K562 (cell line): ENCODE data around the gene ELMO1. TPM values are rescaled to one million over a fixed set of nuclear protein-coding genes. Genes with fewer than 3 reads are reported as not detected.

Source experiments
- ATAC-seq: fragments of 200-7000 bp; cut with Tn5 transposase; 3 replicates; pipeline ENCODE4 v1.9.1; 2020; ENCODE audit warnings: moderate library complexity
- BruUV-seq: library from RNA; stranded (reverse); fragments of 400-500 nt; replicated peaks from 2 replicates; lab custom pipeline; 2021; lab: Mats Ljungman, UMichigan
- CTCF ChIA-PET: fragments of 300-600 bp; formaldehyde crosslinking; extraction: SDS; loops from one replicate; lab custom pipeline; 2021; ENCODE audit warnings: low intra/inter-chr PET ratio; lab: Yijun Ruan, JAX
- POLR2A ChIA-PET: fragments of 300-600, 350-650 bp; sonication (Branson Sonifier 250); formaldehyde crosslinking; extraction: SDS; loops from one replicate; lab custom pipeline; 2021; ENCODE audit warnings: antibody characterized with exemption, inconsistent platforms; lab: Yijun Ruan, JAX
- DNase-seq, 4 experiments: peaks; one replicate each; pipeline versions ENCODE4 v3.0.0 to v3.0.0-alpha.2; 2011 to 2018; ENCODE audit warnings: low spot score in 3 of 4, mixed read lengths in 3 of 4; ENCODE audit errors: extremely low read depth in 1 of 4
- FAIRE-seq: peaks from 2 replicates; lab custom pipeline; 2011; peaks lifted over from hg19 to GRCh38; lab: Jason Lieb, UNC
- H2AFZ ChIP-seq: 2 replicates; pipeline ENCODE4 v1.6.0; 2011; ENCODE audit warnings: low read depth, low read length, control low read depth, inconsistent platforms
- H3K27ac ChIP-seq: fragments of 200-600 bp; 3 replicates; pipeline ENCODE4 v1.8.0; 2011; ENCODE audit warnings: low read depth, mild to moderate bottlenecking, control low read depth, inconsistent platforms, low read length, moderate library complexity, mixed read lengths; ENCODE audit errors: extremely low read depth
- H3K27me3 ChIP-seq, 2 experiments: fragments of 300-600 bp in 1 of 2; 2 replicates in 1 of 2; 3 replicates in 1 of 2; pipeline versions ENCODE4 v1.6.0 to v1.8.0; 2011; ENCODE audit warnings: inconsistent platforms in 2 of 2, low read length in 2 of 2, mild to moderate bottlenecking in 1 of 2, mixed read lengths in 1 of 2, moderate library complexity in 1 of 2; ENCODE audit not compliant: control insufficient read depth in 2 of 2, insufficient read depth in 2 of 2
- H3K36me3 ChIP-seq: fragments of 300-600 bp; 3 replicates; pipeline ENCODE4 v1.8.0; 2011; ENCODE audit warnings: mild to moderate bottlenecking, low read length, inconsistent platforms; ENCODE audit not compliant: control insufficient read depth, insufficient read depth
- H3K4me1 ChIP-seq, 2 experiments: fragments of 200-600 bp in 1 of 2; replicated peaks in 1 of 2; 2 replicates in 1 of 2; 3 replicates in 1 of 2; pipeline versions ENCODE4 v1.5.1 to v1.8.0; 2011; ENCODE audit warnings: inconsistent platforms in 2 of 2, low read length in 2 of 2, mild to moderate bottlenecking in 1 of 2, mixed read lengths in 1 of 2, moderate library complexity in 1 of 2; ENCODE audit not compliant: control insufficient read depth in 2 of 2, insufficient read depth in 2 of 2
- H3K4me2 ChIP-seq: 2 replicates; pipeline ENCODE4 v1.6.1; 2011; ENCODE audit warnings: low read length, control low read depth, inconsistent platforms, mixed read lengths; ENCODE audit not compliant: insufficient read depth
- H3K4me3 ChIP-seq: fragments of 200-600 bp; sonication (generic), shearing (Covaris generic); 2 replicates; pipeline ENCODE4 v1.5.1; 2016; ENCODE audit warnings: control low read depth, inconsistent platforms
- H3K79me2 ChIP-seq: fragments of 200-600 bp; 3 replicates; pipeline ENCODE4 v1.8.0; 2011; ENCODE audit warnings: low read length, inconsistent platforms; ENCODE audit not compliant: control insufficient read depth, insufficient read depth
- H3K9ac ChIP-seq, 2 experiments: 2 replicates each; pipeline versions ENCODE4 v1.6.0 to v1.6.1; 2011; ENCODE audit warnings: low read depth in 2 of 2, low read length in 2 of 2, control low read depth in 1 of 2, inconsistent platforms in 1 of 2, mild to moderate bottlenecking in 1 of 2, mixed read lengths in 1 of 2; ENCODE audit not compliant: insufficient read depth in 1 of 2
- H3K9me1 ChIP-seq: one replicate; pipeline ENCODE4 v1.6.0; 2011; ENCODE audit warnings: inconsistent platforms, mild to moderate bottlenecking, low read length, moderate library complexity; ENCODE audit not compliant: control insufficient read depth, insufficient read depth
- H3K9me3 ChIP-seq: replicated peaks from 2 replicates; pipeline ENCODE4 v1.5.1; 2011; ENCODE audit warnings: low read depth, low read length, inconsistent platforms; ENCODE audit not compliant: control insufficient read depth, insufficient read depth
- H4K20me1 ChIP-seq: replicated peaks from 2 replicates; pipeline ENCODE4 v1.6.1; 2011; ENCODE audit warnings: low read length, inconsistent platforms, mixed read lengths; ENCODE audit not compliant: control insufficient read depth, insufficient read depth
- BDP1 ChIP-seq: IDR thresholded peaks from 3 replicates; pipeline ENCODE4 v1.6.1; 2011; ENCODE audit not compliant: insufficient read length, insufficient read depth
- CREB3L1 ChIP-seq: fragments of 450-650 bp; IDR thresholded peaks from 2 replicates; pipeline ENCODE4 v1.6.1; 2014; ENCODE audit warnings: low read depth, mild to moderate bottlenecking, moderate library complexity, borderline replicate concordance
- ESRRA ChIP-seq: fragments of 450-650 bp; IDR thresholded peaks from 2 replicates; pipeline ENCODE4 v1.6.1; 2014; ENCODE audit warnings: low read depth, mild to moderate bottlenecking, moderate library complexity, borderline replicate concordance
- FOSL1 ChIP-seq: fragments of 200-800 bp; sonication (Bioruptor generic); conservative IDR thresholded peaks from 2 replicates; pipeline ENCODE4 v1.6.1; 2016; ENCODE audit warnings: missing genetic modification characterization, missing compliant biosample characterization
- MAFG ChIP-seq: fragments of 450-650 bp; conservative IDR thresholded peaks from 2 replicates; pipeline ENCODE4 v1.6.1; 2016; ENCODE audit warnings: missing genetic modification characterization, missing compliant biosample characterization
- MXD1 ChIP-seq: fragments of 250-450 bp; sonication (Bioruptor Pico); IDR thresholded peaks from 2 replicates; pipeline ENCODE4 v1.8.0; 2021; ENCODE audit warnings: borderline replicate concordance, mild to moderate bottlenecking, moderate library complexity; ENCODE audit not compliant: poor library complexity, severe bottlenecking
- NFE2 ChIP-seq: IDR thresholded peaks from 2 replicates; pipeline ENCODE4 v1.6.1; 2014; ENCODE audit warnings: antibody characterized with exemption, low read depth
- RBM25 ChIP-seq: fragments of 200-400 bp; formaldehyde crosslinking; IDR thresholded peaks from 2 replicates; pipeline ENCODE4 v1.6.1; 2018; ENCODE audit warnings: low read length, low read depth, moderate library complexity; ENCODE audit not compliant: severe bottlenecking
- RBM34 ChIP-seq: fragments of 200-400 bp; formaldehyde crosslinking; IDR thresholded peaks from 2 replicates; pipeline ENCODE4 v1.6.1; 2018; ENCODE audit warnings: low read length, borderline replicate concordance; ENCODE audit not compliant: insufficient read depth
- TBL1XR1 ChIP-seq, 2 experiments: IDR thresholded peaks; 2 replicates each; pipeline ENCODE4 v1.6.1; 2012; ENCODE audit warnings: improper control_type of control experiment in 2 of 2, low read length in 2 of 2, mild to moderate bottlenecking in 1 of 2
- ZC3H8 ChIP-seq: fragments of 450-650 bp; IDR thresholded peaks from 2 replicates; pipeline ENCODE4 v1.6.1; 2017
- WGBS: fragments of 100-300 bp; shearing (Covaris generic); methylation state at CpG from one replicate; pipeline ENCODE4 v1.1.6; 2016; ENCODE audit warnings: low coverage, mixed read lengths; ENCODE audit not compliant: insufficient coverage; ENCODE audit errors: missing lambda C conversion rate; 5-methylcytosine and 5-hydroxymethylcytosine counted together
- in situ Hi-C: fragments of 300-500 bp; cut with MboI; formaldehyde crosslinking; loops from 4 replicates; pipeline ENCODE4 v1.15.0; 2018; ENCODE audit warnings: inconsistent platforms, mixed read lengths
- intact Hi-C: fragments of 100-400 bp; cut with micrococcal nuclease; formaldehyde crosslinking; loops from 2 replicates; pipeline ENCODE4 v1.14.2; 2022
- polyA plus RNA-seq, 8 experiments: library from polyadenylated mRNA; depleted of rRNA in 4 of 8; stranded (reverse) in 5 of 8; unstranded in 3 of 8; fragments of >200 nt; fragmentation: Nextera tagmentation in 2 of 8; fragmentation: Illumina TruSeq in 1 of 8; extraction: Ambion mirVana in 2 of 8; extraction: Trizol in 1 of 8; gene quantifications; 2 replicates each; pipeline versions ENCODE4 v1.2.1 to v1.2.3, GENCODE V29; 2011 to 2014; ENCODE audit warnings: inconsistent platforms in 1 of 8, missing spikeins in 1 of 8
- total RNA-seq, 7 experiments: library from RNA; depleted of rRNA in 6 of 7; stranded (reverse); fragments of >200 nt in 6 of 7; fragmentation: Illumina TruSeq in 2 of 7; extraction: Trizol in 2 of 7; gene quantifications; 2 replicates each; pipeline versions ENCODE4 v1.2.1 to v1.2.3, GENCODE V29; 2011 to 2021; ENCODE audit warnings: low replicate concordance in 1 of 7

The ELMO1 gene
- total and polyA plus RNA-seq, 9 of the 15 experiments (the other 6 are each of a cell fraction or from before 2014, with no cell fraction given) = 0.36 to 7.2 (median 3.6) TPM

- H3K4me1 ChIP-seq = no peaks in the 10 kb centered on the region
- no peak for ATAC-seq
- POLR2A ChIA-PET = interaction anchor here (1.0 kb wide), 1 partner anchor 125 kb away, joined by 4 read pairs; no protein-coding TSS in a partner anchor
- H2AFZ ChIP-seq = no peak overlapping the region
- H3K27me3 ChIP-seq = no peaks in the 10 kb centered on the region
- 15% methylated on average over 1 of the region's 1 CpG for WGBS
- no peak for FAIRE-seq
- CTCF ChIA-PET = no interaction called here
- no peak overlapping the region for H3K27ac ChIP-seq
- no peaks in the 10 kb centered on the region for H3K79me2 ChIP-seq
- H3K9me3 ChIP-seq = no peaks in the 10 kb centered on the region
- H3K9ac ChIP-seq = no peak overlapping the region
- TF ChIP-seq RBM25 = peak; percentile 68
- TF ChIP-seq ZC3H8 = no peak
- peak; percentile 80 for TF ChIP-seq ESRRA
- no peak overlapping the region for H3K4me2 ChIP-seq
- intact Hi-C loops = no loop called here
- no TSS peak for BruUV-seq
- H3K9me1 ChIP-seq = no peaks in the 10 kb centered on the region
- no peaks in the 10 kb centered on the region for H3K36me3 ChIP-seq
- no peak overlapping the region for H3K4me3 ChIP-seq
- in situ Hi-C loops = no loop called here
- DNase-seq = no peak
- H4K20me1 ChIP-seq = no peaks in the 10 kb centered on the region; the same call in 1 of the 2 replicates
These were observed 337.2 kb downstream of the ELMO1 start for GRCh38 chr7:37111459-37111858.

- H3K79me2 ChIP-seq = no peaks in the 10 kb centered on the region
- H3K9me1 ChIP-seq = no peaks in the 10 kb centered on the region
- H3K4me2 ChIP-seq = no peak overlapping the region
- DNase-seq (peak; percentile 5 to 15 (median 8)), ATAC-seq (no peak), FAIRE-seq (no peak)
- in situ Hi-C loops = no loop called here
- H2AFZ ChIP-seq = no peak overlapping the region
- POLR2A ChIA-PET = interaction anchor here (1.0 kb wide), 1 partner anchor 124 kb away, joined by 4 read pairs; no protein-coding TSS in a partner anchor
- CTCF ChIA-PET = no interaction called here
- H3K27ac ChIP-seq = no peak overlapping the region
- intact Hi-C loops = no loop called here
- H3K4me3 ChIP-seq = no peak overlapping the region
- no TSS peak for BruUV-seq
- H3K9ac ChIP-seq = no peak overlapping the region
- H3K36me3 ChIP-seq = no peaks in the 10 kb centered on the region
- H4K20me1 ChIP-seq = no peaks in the 10 kb centered on the region; the same call in 1 of the 2 replicates
- H3K4me1 ChIP-seq = no peaks in the 10 kb centered on the region
- H3K9me3 ChIP-seq = no peaks in the 10 kb centered on the region
- H3K27me3 ChIP-seq = no peaks in the 10 kb centered on the region
- 6% methylated on average over 5 of the region's 5 CpGs for WGBS
- TF ChIP-seq RBM34 (no peak), BDP1 (no peak), TBL1XR1 (IDR thresholded peaks at IDR 0.05; ENCODE audit: low read length in 2 of 2) (no peak), FOSL1 (tag) (peak; percentile 53), CREB3L1 (no peak), MXD1 (CRISPR knock-in tag) (no peak), MAFG (tag) (peak; percentile 79), NFE2 (peak; percentile 61)
These were observed 337.8 kb downstream of the ELMO1 start for GRCh38 chr7:37110660-37111424.
